CMK (cell line): ENCODE measurements around the gene CABP1.

Source experiments
- DNase-seq: peaks from one replicate; pipeline ENCODE4 v3.0.0-alpha.2; 2010; ENCODE audit warnings: low read depth

The CABP1 gene

DNA sequence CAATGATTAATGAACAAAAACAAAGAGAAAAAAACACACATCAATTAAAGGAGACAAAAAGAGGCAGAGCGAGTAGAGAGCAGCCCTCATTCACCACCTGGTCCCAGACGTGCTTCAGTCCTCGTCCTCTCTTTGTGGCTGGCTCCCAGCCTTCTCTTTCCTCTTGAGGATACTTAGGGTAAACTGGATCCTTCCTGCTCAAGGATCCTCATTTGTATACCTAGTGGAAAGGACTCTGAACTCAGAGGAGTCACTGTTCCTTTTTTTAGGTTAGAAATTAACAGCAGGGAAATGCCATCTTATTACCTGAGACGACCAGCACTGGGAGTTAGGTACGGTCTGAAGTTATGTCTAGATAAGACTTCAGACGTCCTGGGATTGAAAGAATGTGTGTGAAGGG is 56.2 kb downstream of the CABP1 start:
- no peak for DNase-seq

DNA sequence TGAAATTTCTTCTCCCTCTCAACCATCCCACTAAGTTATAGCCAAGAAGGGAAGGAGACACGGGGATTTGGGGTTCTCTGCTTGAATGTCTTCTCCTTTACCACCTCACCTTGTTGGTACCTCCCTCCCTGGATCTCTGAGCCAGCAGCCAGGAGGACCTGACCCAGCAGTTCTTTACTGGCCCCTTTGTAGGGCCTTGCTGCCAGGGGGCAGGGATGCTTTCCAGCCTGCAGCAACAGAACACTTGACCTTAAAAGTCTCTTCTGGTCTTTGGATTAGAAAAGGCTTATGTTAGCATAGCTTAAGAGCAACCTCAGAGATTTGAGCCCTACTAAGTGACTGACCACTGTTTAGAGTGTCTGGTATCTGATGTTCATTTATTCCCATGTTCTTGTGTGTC is 56.9 kb downstream of the CABP1 start:
- no peak for DNase-seq

DNA sequence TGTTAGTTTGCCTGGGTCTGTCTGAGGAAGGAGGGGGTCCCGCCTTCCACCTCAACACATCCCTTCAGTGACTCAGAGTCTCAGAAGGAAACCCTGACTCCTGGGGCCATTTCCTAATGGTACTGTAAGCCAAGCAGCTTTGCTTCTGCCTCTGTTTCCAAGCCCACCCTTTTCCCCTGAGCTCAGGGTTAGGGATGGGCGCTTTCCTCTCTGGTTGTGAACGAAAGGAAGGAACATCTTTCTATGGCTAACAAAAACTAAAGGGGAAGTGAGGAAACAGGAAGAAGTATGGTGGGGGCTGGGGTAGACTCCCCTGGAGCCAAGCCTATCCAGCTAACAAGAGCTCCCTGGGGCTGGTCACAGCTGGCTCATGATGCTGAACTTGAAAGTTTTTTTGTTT is 58.2 kb downstream of the CABP1 start:
- no peak for DNase-seq

DNA sequence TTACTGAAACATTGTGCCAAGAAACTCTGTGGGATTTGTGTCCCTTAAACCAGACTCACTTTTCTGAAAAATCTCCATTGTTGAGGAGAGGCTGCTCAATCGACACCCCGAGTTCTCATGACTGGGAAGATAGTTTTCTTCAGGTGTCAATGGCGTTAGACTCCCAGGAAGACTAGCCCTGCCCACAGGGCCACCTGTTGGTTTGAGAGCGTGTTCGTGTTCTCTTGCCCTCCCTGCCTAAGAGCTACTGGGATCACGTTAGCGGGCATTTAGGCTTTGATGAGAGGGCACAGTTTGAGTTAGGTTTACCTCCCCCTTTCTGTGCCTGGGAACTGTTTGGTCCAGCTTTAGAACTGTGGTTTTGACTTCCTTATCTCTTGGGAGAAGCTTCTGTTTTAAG is 59.1 kb downstream of the CABP1 start:
- no peak for DNase-seq

DNA sequence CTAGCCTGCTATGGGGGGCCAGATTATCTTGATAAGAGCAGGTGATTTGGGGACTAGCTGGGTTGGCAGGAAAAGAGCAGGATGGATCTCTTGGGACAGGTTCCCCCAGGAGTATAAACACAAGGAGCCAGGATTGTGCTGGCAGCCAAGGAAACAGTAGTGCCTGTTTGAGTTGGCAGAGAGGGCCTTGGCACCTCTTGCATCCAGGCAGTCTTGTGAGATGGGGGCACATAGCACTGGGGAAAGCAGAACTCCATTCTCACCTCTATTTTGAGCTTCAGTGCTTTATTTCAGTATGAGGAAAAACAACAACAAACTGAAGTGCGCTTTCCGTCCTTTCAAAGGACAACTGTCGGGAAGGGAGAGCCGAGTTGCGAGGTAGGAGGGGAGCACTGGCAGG is 60.5 kb downstream of the CABP1 start:
- no peak for DNase-seq

DNA sequence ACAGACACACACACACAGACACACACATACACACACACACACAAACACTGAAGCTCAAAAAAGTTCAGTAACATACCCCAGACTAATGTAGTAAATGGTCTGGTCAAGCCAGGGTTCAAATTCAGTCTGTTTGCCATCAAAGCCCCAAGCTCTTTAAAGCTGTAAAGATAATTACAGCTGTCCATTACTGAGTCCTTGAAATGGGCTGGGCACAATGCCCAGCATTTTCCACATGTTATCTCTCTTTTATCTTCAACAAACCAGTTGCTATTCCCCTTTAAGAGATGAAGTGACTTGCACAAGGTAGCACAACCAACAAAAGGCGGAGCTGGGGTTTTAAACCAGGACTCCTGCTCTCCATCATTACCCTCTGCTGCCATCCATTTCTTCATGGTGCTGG is 62.2 kb downstream of the CABP1 start:
- no peak for DNase-seq

DNA sequence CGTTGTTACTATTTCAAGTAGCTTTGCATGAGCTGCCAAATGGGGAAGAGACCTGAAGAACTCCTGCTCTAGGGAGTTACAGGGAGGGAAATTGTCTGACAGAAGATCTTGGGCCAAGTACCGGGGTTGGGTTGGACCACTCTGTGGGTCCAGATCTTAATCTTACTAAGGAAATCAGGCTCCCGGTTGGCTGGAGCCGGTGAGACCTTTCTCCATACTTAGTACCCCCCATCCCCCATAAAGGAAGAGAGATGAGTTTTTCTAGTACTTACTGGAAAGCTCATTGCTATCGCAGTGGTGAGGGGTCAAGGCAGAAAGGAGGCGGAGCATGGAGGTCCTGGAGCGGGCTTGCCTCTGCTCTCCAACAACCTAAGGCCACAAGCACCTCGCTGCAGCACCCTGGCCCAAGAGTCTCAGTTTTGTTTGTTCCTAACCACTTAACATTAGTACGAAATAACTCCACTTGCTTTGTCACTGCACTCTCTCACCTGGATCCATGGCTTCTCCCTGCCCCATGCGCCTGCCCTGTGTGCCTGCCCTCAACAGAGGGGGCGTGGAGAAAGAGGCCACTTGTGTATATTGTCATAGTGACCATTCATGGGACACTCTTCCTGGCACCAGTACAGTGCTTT is 63.0 kb downstream of the CABP1 start:
- DNase-seq, result no peak

DNA sequence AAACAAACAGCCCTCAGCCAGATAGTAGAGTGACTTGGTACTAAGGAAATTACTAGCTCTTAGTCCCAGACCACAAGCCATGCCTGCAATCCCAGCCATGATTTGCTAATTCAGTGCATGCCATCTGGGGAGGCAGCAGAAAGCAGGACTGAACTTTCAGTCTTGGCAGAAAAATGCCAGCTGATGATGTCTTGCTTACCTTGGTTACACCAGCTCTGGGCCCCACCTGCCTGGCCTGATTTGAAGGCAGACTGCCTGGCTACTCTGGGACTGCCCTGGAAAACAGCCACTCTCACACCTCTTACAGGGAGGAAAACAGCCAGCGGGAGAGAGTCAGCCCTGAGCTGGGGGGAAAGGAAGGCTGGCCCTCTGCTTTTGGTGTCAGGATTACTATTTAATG is 65.2 kb downstream of the CABP1 start:
- DNase-seq, result no peak

DNA sequence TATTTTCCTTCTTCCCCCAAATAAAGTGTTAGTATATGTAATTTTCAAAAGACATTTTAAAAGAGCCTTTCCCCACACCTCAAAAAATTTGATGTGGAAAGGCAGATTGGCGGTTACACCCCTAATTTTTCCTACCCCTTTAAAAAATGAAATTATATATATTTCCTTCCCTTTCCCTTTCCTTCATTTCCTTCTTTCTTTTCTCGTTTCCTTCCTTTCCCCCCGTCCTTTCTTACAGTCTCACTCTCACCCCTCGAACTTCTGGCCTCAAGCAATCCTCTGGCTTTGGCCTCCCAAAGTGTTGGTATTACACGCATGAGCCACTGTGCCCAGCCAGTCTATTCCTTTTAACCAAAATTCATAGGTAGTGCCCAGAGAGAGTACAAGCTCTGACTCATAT is 65.6 kb downstream of the CABP1 start:
- no peak for DNase-seq

DNA sequence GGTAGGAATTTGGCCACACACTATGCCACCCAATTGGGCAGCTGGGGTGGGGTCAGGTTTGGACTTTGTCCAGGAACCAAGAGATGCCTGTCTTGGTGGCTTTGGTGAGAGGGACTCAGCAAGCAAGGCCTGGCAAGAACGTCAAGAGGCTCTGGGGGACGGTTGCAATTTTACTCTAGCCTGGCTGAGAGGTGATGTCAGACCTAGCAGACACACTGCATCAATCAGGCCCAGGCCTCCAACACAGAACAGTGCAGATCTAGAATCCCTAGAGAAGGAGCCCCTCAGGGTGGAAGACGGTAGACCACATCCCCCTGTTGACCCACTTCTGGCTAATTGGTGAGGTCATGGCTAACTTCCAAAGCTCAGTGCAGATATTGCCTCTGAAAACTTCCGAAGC is 68.2 kb downstream of the CABP1 start:
- no peak for DNase-seq

DNA sequence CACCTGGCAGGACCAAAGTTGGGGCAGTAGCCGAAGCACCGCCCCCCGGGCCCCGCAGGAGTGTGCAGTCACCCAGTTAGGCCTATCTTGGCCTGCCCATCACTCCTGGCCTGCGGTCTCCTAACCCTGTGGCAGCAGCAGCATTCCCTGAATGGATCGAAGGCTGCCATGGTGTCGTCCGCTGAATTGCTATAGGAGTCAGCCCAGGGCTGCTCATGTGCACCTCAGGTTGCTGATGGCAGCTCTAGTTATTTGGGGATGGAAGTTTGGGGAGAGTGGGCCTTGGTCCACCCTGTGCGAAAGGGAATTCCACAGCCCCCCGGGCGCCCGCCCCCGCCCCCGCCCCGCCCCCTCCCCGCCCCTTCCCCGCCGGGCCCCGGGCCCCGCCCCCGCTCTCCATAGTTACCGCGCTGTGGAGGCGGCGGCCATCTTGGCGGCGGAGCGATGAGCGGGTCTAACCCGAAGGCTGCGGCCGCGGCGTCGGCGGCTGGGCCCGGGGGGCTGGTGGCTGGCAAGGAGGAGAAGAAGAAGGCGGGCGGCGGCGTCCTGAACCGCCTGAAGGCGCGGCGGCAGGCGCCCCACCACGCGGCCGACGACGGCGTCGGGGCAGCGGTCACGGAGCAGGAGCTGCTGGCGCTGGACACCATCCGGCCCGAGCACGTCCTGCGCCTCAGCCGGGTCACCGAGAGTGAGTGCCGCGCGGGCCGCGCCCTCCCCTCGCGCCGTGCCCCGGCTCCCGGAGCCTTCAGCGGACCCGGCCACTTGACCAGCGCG is 69.8 kb downstream of the CABP1 start, which contains the start of gene UNC119B:
TSS of gene UNC119B (plus strand) at position 428 of the 774 bp plus-strand sequence. CDS start at position 445, 17 bp downstream.
- DNase-seq, result no peak

DNA sequence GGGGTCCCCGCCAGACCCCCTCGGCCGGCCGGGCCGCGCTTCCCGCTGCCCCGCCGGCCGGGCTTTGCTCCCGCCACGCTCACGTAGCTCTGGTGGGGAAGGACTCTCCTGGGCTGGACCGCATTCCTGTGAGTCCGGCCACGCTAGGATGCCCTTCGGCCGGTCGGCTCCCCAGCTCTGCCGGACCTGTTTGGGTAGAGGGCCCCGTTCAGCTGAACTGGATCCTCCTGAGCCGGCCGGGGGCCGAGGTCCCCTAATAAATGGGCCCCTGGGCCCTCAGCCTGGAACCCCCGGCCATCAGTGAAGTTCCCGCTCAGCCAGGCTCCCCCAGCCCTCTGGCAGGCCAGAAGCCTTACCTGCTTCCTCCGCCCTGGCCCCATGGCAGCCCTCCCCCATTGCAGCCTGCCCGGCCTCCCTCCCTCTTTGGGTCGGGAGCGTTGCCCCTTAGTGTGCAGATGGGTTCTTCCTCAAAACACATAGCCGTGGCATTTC is 70.4 kb downstream of the CABP1 start:
- DNase-seq, result no peak

DNA sequence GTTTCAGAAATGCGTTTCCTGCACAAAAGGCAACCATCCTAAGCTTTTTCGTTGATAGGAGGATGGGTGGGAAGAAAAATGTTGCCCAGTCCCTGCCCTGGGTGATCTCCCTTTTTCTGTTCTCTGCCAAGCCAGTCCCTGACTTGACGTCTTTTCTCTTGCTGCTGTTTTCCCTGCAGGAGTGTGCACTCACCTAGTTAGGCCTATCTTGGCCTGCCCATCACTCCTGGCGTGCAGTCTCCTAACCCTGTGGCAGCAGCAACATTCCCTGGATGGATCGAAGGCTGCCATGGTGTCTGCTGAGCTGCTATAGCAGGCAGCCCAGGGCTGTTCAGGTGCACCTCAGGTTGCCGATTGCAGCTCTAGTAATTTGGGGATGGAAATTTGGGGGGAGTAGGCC is 71.0 kb downstream of the CABP1 start:
- DNase-seq, result no peak

DNA sequence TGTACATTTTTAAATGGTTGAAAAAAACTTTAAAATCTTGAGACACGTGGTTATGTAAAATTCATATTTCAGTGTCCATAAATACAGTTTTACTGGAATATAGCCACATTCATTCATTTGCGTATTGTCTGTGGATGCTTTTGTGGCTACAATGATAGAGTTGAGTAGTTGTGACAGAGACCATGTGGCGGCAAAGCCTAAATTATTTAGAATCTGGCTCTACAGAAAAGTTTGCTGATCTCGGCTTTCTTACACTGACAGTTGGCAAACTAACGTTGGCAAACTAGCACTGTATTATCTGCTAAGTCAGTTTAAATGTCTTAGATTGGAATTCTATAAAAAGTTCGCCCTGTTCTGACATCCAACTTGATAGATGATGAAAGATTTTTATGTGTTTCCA is 72.2 kb downstream of the CABP1 start:
- no peak for DNase-seq

DNA sequence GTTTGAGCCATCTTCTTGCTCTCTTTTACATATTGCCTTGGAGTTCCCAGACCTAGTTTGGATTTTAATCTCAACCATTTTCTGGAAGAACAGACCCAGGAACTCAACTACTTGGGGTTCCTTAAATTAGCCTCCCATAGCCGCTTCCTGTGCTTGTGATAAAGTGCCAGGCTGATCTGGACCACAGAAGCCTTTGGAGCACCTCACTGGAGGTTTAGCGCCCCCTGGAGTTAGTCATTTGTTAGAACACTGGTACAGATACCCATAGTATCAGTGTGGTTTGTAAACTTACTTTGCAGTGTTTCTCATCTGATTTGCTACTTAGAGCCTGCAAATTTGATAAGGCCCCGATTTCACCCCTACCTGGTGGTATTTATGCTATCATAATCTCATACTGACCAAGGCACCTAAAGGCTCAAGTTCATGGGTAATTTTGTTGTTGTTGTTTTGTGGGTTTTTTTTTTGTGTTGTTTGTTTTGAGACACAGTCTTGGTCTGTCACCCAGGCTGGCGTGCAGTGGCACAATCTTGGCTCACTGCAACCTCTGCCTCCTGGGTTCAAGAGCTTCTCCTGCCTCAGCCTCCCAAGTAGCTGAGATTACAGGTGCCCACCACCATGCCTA is 73.5 kb downstream of the CABP1 start:
- peak; percentile 72 for DNase-seq
